GM18907 (cell line): Measurements from ENCODE around the gene FOXD4L1.
"Not testable (repeated sequence)": the region's sequence is repeated elsewhere in the genome, so short reads cannot be mapped to it uniquely, and the experiment has no call there.

Experiments
- ATAC-seq: cut with Tn5 transposase; IDR thresholded peaks from one replicate; pipeline ENCODE4 v1.9.1; 2021; ENCODE audit warnings: mild to moderate bottlenecking, moderate library complexity; ENCODE audit not compliant: unreplicated experiment

The FOXD4L1 gene

DNA sequence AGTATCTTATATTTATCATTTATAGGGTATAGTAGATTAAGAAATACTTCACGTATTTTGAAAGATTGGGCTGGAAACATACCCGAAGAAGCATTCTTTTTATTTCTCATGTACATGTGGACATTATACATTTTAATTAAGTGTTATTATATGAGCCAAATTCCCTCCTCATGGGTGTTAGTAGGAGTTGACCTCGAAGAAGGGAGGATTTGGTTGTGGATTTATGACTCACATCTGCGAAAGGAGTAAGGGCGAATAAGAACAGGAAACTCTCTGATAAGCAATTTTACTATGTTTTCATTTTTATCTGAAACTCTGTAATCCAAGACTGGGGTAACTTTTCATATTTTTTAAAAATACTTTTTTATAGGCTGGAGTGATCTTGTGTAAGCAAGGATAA lies 23.0 kb downstream of the FOXD4L1 start:
- not testable (repeated sequence) for ATAC-seq

DNA sequence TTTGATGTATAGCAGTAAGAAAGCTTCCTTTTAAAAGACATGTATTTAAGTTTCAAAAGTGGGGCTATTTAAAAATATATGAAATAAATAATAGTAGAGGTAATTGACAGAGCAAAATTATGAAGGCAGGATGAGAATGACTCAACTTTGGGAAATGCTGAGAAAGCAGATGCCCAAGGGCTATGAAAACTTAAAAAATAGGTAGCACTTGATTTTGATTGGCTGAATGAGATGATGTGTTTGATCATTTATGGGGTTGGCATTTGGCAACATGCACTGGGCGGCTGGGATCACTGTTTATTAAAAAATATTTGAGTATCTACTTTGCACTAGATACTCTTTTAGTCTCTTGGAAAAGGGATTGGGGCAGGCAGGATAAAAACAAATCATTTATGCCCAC lies 26.5 kb downstream of the FOXD4L1 start:
- ATAC-seq = not testable (repeated sequence)

- not testable (repeated sequence) for ATAC-seq
These were observed 29.0 kb downstream of the FOXD4L1 start for GRCh38 chr2:113527350-113528045.

GRCh38 chr2:113528126-113528525 lies 29.7 kb downstream of the FOXD4L1 start:
- ATAC-seq = not testable (repeated sequence)

GRCh38 chr2:113528904-113529303 lies 30.4 kb downstream of the FOXD4L1 start:
- not testable (repeated sequence) for ATAC-seq

- ATAC-seq = not testable (repeated sequence)
These were observed 34.5 kb downstream of the FOXD4L1 start for GRCh38 chr2:113532991-113533390.

- not testable (repeated sequence) for ATAC-seq
These were observed 38.1 kb downstream of the FOXD4L1 start for GRCh38 chr2:113536573-113536972.

DNA sequence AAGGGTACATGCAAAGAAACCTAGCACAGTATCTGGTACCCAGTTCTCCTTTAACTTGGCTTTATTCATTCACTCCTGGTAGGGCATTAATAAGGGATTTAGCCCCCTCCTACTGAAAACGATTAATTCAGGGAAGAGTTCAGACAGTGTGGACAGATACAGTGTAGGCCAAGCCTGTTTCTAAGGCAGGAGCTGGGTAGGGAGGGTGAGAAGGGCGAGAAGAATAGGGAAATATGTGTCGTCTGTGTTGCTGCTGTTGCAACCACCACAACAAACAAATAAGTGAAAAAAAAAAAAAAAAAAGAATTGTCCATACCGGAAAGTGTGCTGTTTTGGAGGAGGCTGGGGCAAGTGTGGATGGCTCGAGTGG lies 42.4 kb downstream of the FOXD4L1 start:
- not testable (repeated sequence) for ATAC-seq

GRCh38 chr2:113541204-113541975 lies 42.9 kb downstream of the FOXD4L1 start:
- not testable (repeated sequence) for ATAC-seq

DNA sequence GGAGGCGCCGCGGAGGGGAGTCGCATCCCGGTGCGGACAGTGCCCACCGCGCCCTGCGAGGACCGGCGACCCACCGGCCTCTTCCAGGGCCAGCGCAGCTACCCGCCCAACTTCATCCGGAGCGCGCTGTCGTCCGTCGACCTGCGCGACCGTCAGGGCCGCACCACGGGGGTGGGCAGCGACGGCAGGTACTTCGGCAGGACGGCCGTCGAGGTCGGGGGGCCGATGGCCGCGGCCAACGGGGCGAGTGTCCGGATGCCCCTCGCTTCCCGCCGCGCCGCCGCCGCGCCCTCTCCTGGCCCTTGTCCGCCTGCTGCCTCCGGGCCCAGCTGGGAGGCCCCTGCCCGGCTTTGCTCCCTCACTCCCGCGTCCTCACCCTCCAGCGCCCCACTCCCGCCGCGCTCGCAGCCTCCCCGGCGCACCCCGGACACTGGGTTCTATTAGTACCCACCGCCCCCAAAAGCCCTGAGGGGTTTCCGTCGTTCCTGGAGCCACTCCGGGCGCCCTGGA lies 43.6 kb downstream of the FOXD4L1 start:
- not testable (repeated sequence) for ATAC-seq

- not testable (repeated sequence) for ATAC-seq
These were observed 44.1 kb downstream of the FOXD4L1 start for GRCh38 chr2:113542529-113542928.
